DND-41 (cell line): Measurements from ENCODE around the gene HES2.

Source experiments
- EZH2 ChIP-seq: IDR thresholded peaks from 3 replicates; pipeline ENCODE4 v1.6.1; 2012; ENCODE audit warnings: borderline replicate concordance, low read depth, mild to moderate bottlenecking, moderate library complexity, low read length, inconsistent platforms; ENCODE audit not compliant: severe bottlenecking
- TF ChIP-seq, protein P1 (sequence below): IDR thresholded peaks from 2 replicates; pipeline ENCODE4 v1.5.1; 2012; ENCODE audit warnings: borderline replicate concordance, low read length, moderate library complexity, mild to moderate bottlenecking; ENCODE audit not compliant: poor library complexity, severe bottlenecking; ENCODE audit errors: extremely low read depth

DNA sequence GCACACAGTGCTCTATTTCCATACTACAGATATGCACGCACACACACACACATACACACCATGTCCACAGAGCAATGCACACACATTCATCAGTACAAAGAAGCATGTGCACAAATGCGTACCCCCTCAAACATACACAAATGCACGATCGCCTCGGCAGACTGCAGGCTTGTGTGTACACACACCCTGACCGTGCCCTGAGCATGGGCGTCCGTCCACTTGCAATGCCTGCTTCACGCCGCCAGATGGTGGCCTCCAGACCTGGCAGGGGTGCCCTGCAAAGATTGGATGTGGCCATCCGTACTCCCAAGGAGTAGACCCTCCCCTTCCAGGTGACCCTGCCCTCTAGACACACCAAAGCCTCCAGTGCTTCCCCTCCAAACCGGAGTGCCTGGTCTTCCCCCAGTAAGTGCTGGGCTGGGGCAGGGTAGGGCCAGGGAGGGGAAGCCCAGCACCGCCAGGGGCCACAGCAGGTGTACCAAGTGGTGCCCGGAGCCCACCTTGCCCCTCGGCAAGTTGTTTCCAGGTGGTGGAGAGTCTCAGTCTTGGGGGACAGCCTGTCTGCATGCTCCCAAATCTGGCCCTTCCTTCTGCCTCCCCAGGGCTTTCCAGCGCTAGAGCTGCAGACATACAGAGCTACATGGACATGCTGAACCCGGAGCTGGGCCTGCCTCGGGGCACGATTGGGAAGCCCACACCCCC lies 25.5 kb upstream of the HES2 start:
- TF ChIP-seq, protein P1, sequence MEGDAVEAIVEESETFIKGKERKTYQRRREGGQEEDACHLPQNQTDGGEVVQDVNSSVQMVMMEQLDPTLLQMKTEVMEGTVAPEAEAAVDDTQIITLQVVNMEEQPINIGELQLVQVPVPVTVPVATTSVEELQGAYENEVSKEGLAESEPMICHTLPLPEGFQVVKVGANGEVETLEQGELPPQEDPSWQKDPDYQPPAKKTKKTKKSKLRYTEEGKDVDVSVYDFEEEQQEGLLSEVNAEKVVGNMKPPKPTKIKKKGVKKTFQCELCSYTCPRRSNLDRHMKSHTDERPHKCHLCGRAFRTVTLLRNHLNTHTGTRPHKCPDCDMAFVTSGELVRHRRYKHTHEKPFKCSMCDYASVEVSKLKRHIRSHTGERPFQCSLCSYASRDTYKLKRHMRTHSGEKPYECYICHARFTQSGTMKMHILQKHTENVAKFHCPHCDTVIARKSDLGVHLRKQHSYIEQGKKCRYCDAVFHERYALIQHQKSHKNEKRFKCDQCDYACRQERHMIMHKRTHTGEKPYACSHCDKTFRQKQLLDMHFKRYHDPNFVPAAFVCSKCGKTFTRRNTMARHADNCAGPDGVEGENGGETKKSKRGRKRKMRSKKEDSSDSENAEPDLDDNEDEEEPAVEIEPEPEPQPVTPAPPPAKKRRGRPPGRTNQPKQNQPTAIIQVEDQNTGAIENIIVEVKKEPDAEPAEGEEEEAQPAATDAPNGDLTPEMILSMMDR = peak; percentile 52
- no peak for TF ChIP-seq EZH2
